ENCODE data around the gene ZNF784.
A peak's percentile ranks its signal among the peaks of the same experiment; 100 is the strongest.

The ZNF784 gene

GRCh38 chr19:55656988-55657747, 32.8 kb upstream of the ZNF784 start:
- DNase-seq (ENCODE audit: low read depth in 2 of 2): no peak

DNA sequence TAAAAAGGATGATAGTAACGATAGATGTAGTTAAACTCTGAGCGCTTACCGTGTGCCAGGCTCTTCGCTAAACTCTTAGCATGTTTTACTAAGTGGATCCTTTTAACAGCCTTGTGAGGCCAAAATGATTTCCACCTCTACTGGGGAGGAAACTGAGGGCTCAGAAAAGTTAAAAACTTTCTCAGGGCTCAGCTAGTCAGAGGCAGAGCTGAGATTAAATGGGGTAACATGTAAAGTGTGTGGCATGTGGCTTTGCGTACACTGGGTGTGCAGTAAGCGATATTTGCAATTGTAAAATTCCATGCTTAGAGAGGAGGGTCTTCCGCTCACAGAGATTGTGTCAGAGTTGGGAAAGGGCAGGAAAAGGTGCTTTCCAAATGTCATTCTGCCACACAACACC, 32.2 kb upstream of the ZNF784 start:
- DNase-seq (ENCODE audit: low read depth in 2 of 2): no peak

- no peak for DNase-seq (ENCODE audit: low read depth in 2 of 2)
These were observed 31.3 kb upstream of the ZNF784 start for GRCh38 chr19:55655648-55656040.

DNA sequence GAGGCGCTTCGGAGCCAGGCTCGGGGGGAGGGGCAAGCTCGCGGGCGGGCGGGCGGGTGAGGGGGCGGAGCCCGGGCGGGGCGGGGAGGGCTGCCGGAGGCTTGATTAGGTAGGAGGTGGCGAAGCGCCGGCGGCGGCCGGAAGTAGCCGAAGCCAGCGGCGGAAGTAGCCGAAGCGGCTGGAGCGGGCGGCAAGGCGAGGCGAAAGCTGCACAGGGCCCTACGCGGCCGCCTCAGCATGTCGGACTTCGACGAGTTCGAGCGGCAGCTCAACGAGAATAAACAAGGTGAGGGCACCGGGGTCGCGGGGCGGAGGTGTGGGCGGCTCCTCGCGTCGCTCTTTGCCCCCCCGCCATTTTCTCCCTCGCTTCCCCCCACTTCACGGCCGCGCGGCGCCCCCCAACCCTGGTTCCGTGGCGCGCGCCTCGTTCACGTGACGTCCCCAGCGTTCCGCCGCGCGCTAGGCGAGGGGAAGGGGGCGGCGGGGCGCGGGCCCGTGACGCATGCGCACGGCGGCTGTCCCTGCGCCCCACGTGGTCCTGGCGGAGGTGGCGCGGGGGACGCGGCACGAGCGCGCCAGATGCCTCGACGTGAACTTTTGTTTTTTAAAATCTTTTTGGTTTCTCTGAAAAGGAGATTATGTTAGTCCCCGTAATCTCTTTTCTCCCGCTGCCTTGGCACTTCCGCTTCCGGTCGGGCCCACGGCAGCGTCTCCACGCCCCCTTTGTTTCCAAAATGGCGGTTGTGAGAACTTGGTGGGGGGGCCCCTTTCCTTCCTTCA, 30.7 kb upstream of the ZNF784 start, which contains the start of gene U2AF2:
TSS of gene U2AF2 (plus strand) at position 168 of the 780 bp plus-strand sequence. CDS start at position 238, 70 bp downstream.
- DNase-seq (ENCODE audit: low read depth in 2 of 2): peak; percentile 79 to 81

GRCh38 chr19:55654323-55654867, 30.0 kb upstream of the ZNF784 start:
- DNase-seq (ENCODE audit: low read depth in 2 of 2): peak; percentile 99

DNA sequence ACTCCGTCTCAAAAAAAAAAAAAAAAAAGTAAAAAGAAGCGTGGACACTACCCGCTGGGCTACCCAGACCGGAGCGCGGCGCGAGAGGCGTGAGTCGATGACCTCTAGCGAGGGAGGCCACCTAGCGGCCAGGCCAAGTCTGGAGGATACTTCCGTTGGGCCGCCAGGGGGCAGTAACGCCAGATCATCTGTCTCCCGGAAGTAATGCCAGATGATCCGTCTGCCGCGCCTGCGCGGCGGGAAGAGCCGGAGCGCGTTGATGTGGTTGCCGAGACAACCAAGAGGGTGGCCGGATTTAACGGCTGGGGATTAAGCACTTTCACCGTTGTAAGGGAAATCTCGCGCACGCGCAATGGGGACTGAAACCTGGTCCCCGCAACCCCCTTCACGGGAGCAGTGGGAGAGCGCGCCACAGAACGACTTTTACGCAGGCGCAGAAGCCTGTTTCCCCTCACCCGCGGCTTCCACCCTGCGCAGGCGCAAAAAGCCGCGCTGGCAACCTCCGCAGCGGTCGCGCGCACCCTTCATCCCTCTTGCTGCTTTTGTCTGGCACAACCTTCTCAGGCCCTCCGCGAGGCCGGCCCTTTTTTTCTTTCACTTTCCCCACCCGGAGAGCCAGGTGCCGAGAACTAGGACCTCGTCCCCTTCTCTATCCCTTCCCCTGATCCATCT, 29.4 kb upstream of the ZNF784 start:
- DNase-seq (ENCODE audit: low read depth in 2 of 2): peak; percentile 98 to 99

GRCh38 chr19:55652311-55653128, 28.2 kb upstream of the ZNF784 start:
- DNase-seq (ENCODE audit: low read depth in 2 of 2): no peak

- no peak for DNase-seq (ENCODE audit: low read depth in 2 of 2)
These were observed 26.9 kb upstream of the ZNF784 start for GRCh38 chr19:55651236-55651635.

DNA sequence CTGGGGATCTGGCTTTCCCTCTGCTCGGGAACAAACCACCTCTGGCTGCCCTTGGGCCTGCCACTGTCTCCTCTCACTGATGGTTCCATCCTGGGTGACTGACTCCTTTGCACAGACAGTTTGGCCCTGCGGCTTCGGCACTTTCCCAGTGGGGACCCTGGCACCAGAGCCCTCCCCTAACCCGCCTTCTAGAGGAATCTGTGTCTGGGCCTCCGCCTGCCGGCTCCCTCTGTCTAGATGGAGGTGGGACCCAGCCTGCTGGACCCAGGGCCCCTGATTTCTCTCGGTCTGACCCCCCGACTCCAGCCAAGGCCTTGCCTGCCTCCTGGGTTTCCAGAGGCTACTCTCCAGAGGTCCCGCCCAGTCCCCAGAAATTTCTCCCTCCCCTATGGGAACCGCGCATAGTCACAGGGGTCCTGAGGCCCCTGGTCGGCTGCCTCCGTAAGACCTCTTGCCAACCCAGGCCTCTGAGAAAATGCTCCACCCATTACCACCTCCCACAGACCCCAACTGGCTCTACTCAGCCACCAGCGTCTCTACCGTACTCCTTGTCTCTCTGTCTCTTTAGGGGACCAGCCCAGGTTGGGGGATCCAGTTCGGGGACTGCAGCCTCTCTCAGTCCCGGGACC, 26.4 kb upstream of the ZNF784 start:
- no peak for DNase-seq (ENCODE audit: low read depth in 2 of 2)

- no peak for DNase-seq (ENCODE audit: low read depth in 2 of 2)
These were observed 25.8 kb upstream of the ZNF784 start for GRCh38 chr19:55650126-55650557.

GRCh38 chr19:55649268-55650125, 25.1 kb upstream of the ZNF784 start:
- no peak for DNase-seq (ENCODE audit: low read depth in 2 of 2)

- DNase-seq (ENCODE audit: low read depth in 2 of 2): no peak
These were observed 24.4 kb upstream of the ZNF784 start for GRCh38 chr19:55648585-55649267.

DNA sequence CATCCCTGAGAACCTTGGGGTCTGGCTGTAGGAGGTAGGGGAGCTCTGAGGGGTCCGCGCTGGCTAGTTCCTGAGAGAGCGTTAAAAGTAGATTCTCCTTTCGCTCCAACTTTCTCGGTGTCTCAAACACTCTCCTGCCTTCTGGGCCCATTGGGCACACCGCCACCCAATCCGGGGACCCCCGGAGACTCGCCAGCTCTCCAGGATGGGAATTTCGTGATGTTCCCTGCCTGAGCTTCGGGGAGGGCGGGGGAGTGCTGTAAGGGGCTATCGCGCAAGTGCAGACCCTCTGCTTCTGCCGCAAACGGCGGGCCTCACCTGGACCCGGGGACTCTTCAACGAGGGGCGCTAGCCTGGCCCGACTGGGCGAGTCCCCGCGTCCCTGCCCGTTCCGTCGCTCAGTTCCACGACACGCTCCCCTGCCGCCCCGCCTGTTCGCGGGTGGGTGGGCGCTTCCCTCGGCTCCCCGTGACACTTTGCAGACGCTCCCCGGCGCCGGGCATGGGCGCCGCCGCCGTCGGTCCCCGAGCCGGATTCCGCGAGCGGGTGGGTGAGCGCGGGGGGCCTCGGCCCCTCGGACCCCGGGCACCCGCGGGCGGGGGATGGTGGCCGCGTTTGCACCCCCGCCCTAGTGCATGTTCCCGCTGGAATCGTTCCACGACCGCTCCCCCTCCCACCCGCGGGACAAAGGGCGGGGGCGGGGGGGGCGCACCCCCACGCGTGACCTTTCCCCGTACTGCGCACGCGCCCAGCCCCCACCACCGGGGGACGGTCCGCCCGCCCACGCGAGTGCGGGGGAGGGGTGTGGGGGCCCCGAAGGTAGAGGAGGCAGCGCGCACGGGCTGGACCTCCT, 23.6 kb upstream of the ZNF784 start, which contains the start of gene CCDC106:
TSS of gene CCDC106 (plus strand) at position 481 of the 853 bp plus-strand sequence. CDS start 835 bp downstream, outside the sequence.
- DNase-seq (ENCODE audit: low read depth in 2 of 2): peak; percentile 57 to 64

GRCh38 chr19:55646889-55647731, 22.7 kb upstream of the ZNF784 start:
- DNase-seq (ENCODE audit: low read depth in 2 of 2): no peak

- no peak for DNase-seq (ENCODE audit: low read depth in 2 of 2)
These were observed 21.1 kb upstream of the ZNF784 start for GRCh38 chr19:55645512-55645881.

- DNase-seq (ENCODE audit: low read depth in 2 of 2): no peak
These were observed 20.6 kb upstream of the ZNF784 start for GRCh38 chr19:55644842-55645511.

Data from fibroblast of skin of left quadriceps (primary cell).